Neural cell (in vitro differentiated cells): Measurements from ENCODE around the gene PDLIM1. TPM values are rescaled to one million over a fixed set of nuclear protein-coding genes. Genes with fewer than 3 reads are reported as not detected.

Source experiments
- H2AFZ ChIP-seq: fragments of 200-600, 300-800 bp; sonication (generic), shearing (Covaris generic); 2 replicates; pipeline ENCODE4 v1.6.0; 2014; ENCODE audit warnings: low read depth, mild to moderate bottlenecking, antibody characterized with exemption, low read length, moderate library complexity
- H3F3A ChIP-seq: fragments of 200-600 bp; shearing (Covaris generic); 2 replicates; pipeline ENCODE4 v1.6.1; 2016; ENCODE audit warnings: mild to moderate bottlenecking, moderate library complexity, mixed read lengths, antibody characterized with exemption, low read length; ENCODE audit not compliant: insufficient read depth, poor library complexity, severe bottlenecking
- H3K27ac ChIP-seq: fragments of 200-600, 300-800 bp; sonication (generic), shearing (Covaris generic); 2 replicates; pipeline ENCODE4 v1.5.1; 2014; ENCODE audit warnings: mild to moderate bottlenecking, low read length, moderate library complexity
- H3K27me3 ChIP-seq: fragments of 300-800, 200-600 bp; sonication (generic), shearing (Covaris generic); 2 replicates; pipeline ENCODE4 v1.6.0; 2014; ENCODE audit warnings: mild to moderate bottlenecking, low read depth, low read length, moderate library complexity; ENCODE audit not compliant: insufficient read depth
- H3K36me3 ChIP-seq: fragments of 300-800, 200-600 bp; sonication (generic), shearing (Covaris generic); 2 replicates; pipeline ENCODE4 v1.5.1; 2014; ENCODE audit warnings: mild to moderate bottlenecking, antibody characterized with exemption, low read length, moderate library complexity; ENCODE audit not compliant: insufficient read depth
- H3K4me2 ChIP-seq: fragments of 300-800, 200-600 bp; sonication (generic), shearing (Covaris generic); 2 replicates; pipeline ENCODE4 v1.6.0; 2014; ENCODE audit warnings: mild to moderate bottlenecking, low read length
- H3K4me3 ChIP-seq: fragments of 300-800, 200-600 bp; sonication (generic), shearing (Covaris generic); 2 replicates; pipeline ENCODE4 v1.5.1; 2014; ENCODE audit warnings: mild to moderate bottlenecking, low read length, moderate library complexity
- H3K79me2 ChIP-seq: fragments of 200-600 bp; shearing (Covaris generic); replicated peaks from 2 replicates; pipeline ENCODE4 v1.6.0; 2014; ENCODE audit warnings: mild to moderate bottlenecking, low read length, moderate library complexity; ENCODE audit not compliant: insufficient read depth
- H3K9ac ChIP-seq: fragments of 300-800, 200-600 bp; sonication (generic), shearing (Covaris generic); 2 replicates; pipeline ENCODE4 v1.6.1; 2016; ENCODE audit warnings: mild to moderate bottlenecking, low read length, mixed read lengths
- H3K9me2 ChIP-seq: fragments of 200-600 bp; shearing (Covaris generic); 2 replicates; pipeline ENCODE4 v1.6.1; 2016; ENCODE audit warnings: mild to moderate bottlenecking, low read length, mixed read lengths; ENCODE audit not compliant: insufficient read depth
- H3K9me3 ChIP-seq: fragments of 200-600, 300-800 bp; sonication (generic), shearing (Covaris generic); 2 replicates; pipeline ENCODE4 v1.6.1; 2016; ENCODE audit warnings: mild to moderate bottlenecking, mixed run types, low read length, moderate library complexity, mixed read lengths
- H4K20me1 ChIP-seq: fragments of 200-600 bp; shearing (Covaris generic); 2 replicates; pipeline ENCODE4 v1.6.1; 2016; ENCODE audit warnings: mild to moderate bottlenecking, mixed run types; ENCODE audit not compliant: insufficient read depth
- EP300 ChIP-seq: fragments of 450-650 bp; conservative IDR thresholded peaks from 2 replicates; pipeline ENCODE4 v1.6.1; 2014; ENCODE audit warnings: antibody characterized with exemption, mild to moderate bottlenecking, moderate library complexity; ENCODE audit not compliant: poor library complexity, severe bottlenecking
- EZH2 ChIP-seq: fragments of 200-600, 300-800 bp; shearing (Covaris generic), sonication (generic); IDR thresholded peaks from 2 replicates; pipeline ENCODE4 v1.6.1; 2014; ENCODE audit warnings: antibody characterized with exemption, low read length, borderline replicate concordance, mild to moderate bottlenecking; ENCODE audit not compliant: insufficient read depth, poor library complexity, severe bottlenecking
- MXI1 ChIP-seq: fragments of 450-650 bp; conservative IDR thresholded peaks from 2 replicates; pipeline ENCODE4 v1.6.1; 2014; ENCODE audit warnings: antibody characterized with exemption, mild to moderate bottlenecking; ENCODE audit not compliant: poor library complexity, severe bottlenecking
- POLR2AphosphoS5 ChIP-seq: IDR thresholded peaks from 2 replicates; pipeline ENCODE4 v1.6.1; 2012
- RAD21 ChIP-seq: fragments of 450-650 bp; conservative IDR thresholded peaks from 2 replicates; pipeline ENCODE4 v1.6.1; 2014; ENCODE audit warnings: antibody characterized with exemption, mild to moderate bottlenecking, moderate library complexity
- SMC3 ChIP-seq: fragments of 450-650 bp; conservative IDR thresholded peaks from 2 replicates; pipeline ENCODE4 v1.6.1; 2014; ENCODE audit warnings: antibody characterized with exemption, mild to moderate bottlenecking, moderate library complexity; ENCODE audit not compliant: poor library complexity
- TAF1 ChIP-seq: IDR thresholded peaks from 2 replicates; pipeline ENCODE4 v1.6.1; 2012; ENCODE audit warnings: low read depth
- polyA plus RNA-seq: library from polyadenylated mRNA; depleted of rRNA; stranded (reverse); fragments of >200 nt; gene quantifications from 2 replicates; pipeline ENCODE4 v1.2.3, GENCODE V29; 2014
- TF ChIP-seq, protein P1 (sequence below): IDR thresholded peaks from 2 replicates; pipeline ENCODE4 v1.6.1; 2012; ENCODE audit warnings: borderline replicate concordance
- TF ChIP-seq, protein P2 (sequence below): fragments of 450-650 bp; IDR thresholded peaks from 2 replicates; pipeline ENCODE4 v1.5.1; 2014; ENCODE audit warnings: antibody characterized with exemption, mild to moderate bottlenecking, moderate library complexity; ENCODE audit not compliant: poor library complexity, severe bottlenecking

The PDLIM1 gene
- polyA plus RNA-seq, 1 donor from 2014 or later, result 1.0 TPM

DNA sequence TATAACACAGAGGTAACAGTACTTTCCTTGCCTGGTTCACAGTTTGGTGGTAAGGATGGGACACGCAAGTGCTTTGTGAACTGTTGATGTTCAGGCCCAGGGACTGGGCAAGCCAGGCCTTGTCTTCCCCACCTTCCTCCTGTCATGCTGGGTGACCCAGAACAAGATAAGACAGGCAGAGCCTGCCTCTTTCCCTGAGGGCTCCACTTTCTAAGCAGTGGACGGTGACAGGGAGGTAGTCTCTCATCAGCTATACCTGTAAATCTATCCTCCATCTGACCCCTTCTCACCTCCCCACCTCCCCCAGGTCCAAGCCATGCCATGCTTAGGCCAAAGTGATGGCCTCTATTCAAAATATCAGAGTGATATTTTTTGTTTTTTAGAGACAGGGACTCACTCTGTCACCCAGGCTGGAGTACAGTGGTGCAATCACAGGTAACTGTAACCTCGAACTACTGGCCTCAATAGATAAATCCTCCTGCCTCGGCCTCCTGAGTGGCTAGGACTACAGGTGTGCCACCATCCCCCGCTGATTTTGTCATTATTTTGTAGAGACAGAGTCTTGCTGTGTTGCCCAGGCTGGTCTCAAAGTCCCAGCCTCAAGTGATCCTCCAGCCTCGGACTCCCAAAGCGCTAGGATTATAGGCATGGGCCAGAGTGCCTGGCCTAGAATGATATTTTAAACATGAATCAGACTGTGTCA lies 42.8 kb downstream of the PDLIM1 start:
- no peaks in the 10 kb centered on the region for H3K36me3 ChIP-seq
- H3K9ac ChIP-seq, result no peak overlapping the region
- no peaks in the 10 kb centered on the region for H3K27me3 ChIP-seq
- TF ChIP-seq, protein P1, sequence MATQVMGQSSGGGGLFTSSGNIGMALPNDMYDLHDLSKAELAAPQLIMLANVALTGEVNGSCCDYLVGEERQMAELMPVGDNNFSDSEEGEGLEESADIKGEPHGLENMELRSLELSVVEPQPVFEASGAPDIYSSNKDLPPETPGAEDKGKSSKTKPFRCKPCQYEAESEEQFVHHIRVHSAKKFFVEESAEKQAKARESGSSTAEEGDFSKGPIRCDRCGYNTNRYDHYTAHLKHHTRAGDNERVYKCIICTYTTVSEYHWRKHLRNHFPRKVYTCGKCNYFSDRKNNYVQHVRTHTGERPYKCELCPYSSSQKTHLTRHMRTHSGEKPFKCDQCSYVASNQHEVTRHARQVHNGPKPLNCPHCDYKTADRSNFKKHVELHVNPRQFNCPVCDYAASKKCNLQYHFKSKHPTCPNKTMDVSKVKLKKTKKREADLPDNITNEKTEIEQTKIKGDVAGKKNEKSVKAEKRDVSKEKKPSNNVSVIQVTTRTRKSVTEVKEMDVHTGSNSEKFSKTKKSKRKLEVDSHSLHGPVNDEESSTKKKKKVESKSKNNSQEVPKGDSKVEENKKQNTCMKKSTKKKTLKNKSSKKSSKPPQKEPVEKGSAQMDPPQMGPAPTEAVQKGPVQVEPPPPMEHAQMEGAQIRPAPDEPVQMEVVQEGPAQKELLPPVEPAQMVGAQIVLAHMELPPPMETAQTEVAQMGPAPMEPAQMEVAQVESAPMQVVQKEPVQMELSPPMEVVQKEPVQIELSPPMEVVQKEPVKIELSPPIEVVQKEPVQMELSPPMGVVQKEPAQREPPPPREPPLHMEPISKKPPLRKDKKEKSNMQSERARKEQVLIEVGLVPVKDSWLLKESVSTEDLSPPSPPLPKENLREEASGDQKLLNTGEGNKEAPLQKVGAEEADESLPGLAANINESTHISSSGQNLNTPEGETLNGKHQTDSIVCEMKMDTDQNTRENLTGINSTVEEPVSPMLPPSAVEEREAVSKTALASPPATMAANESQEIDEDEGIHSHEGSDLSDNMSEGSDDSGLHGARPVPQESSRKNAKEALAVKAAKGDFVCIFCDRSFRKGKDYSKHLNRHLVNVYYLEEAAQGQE, result no peak
- TF ChIP-seq MXI1 (no peak), POLR2AphosphoS5 (no peak), TAF1 (no peak), SMC3 (no peak), EZH2 (no peak), EP300 (no peak)
- TF ChIP-seq, protein P2, sequence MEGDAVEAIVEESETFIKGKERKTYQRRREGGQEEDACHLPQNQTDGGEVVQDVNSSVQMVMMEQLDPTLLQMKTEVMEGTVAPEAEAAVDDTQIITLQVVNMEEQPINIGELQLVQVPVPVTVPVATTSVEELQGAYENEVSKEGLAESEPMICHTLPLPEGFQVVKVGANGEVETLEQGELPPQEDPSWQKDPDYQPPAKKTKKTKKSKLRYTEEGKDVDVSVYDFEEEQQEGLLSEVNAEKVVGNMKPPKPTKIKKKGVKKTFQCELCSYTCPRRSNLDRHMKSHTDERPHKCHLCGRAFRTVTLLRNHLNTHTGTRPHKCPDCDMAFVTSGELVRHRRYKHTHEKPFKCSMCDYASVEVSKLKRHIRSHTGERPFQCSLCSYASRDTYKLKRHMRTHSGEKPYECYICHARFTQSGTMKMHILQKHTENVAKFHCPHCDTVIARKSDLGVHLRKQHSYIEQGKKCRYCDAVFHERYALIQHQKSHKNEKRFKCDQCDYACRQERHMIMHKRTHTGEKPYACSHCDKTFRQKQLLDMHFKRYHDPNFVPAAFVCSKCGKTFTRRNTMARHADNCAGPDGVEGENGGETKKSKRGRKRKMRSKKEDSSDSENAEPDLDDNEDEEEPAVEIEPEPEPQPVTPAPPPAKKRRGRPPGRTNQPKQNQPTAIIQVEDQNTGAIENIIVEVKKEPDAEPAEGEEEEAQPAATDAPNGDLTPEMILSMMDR, result no peak
- no peaks in the 10 kb centered on the region for H3K9me3 ChIP-seq
- H3K4me3 ChIP-seq, result no peak overlapping the region
- H3F3A ChIP-seq, result no peaks in the 10 kb centered on the region
- no peaks in the 10 kb centered on the region for H4K20me1 ChIP-seq
- H3K9me2 ChIP-seq, result no peaks in the 10 kb centered on the region
- no peaks in the 10 kb centered on the region for H3K79me2 ChIP-seq
- no peak overlapping the region for H3K27ac ChIP-seq
- H3K4me2 ChIP-seq, result no peak overlapping the region
- H2AFZ ChIP-seq, result no peak overlapping the region

DNA sequence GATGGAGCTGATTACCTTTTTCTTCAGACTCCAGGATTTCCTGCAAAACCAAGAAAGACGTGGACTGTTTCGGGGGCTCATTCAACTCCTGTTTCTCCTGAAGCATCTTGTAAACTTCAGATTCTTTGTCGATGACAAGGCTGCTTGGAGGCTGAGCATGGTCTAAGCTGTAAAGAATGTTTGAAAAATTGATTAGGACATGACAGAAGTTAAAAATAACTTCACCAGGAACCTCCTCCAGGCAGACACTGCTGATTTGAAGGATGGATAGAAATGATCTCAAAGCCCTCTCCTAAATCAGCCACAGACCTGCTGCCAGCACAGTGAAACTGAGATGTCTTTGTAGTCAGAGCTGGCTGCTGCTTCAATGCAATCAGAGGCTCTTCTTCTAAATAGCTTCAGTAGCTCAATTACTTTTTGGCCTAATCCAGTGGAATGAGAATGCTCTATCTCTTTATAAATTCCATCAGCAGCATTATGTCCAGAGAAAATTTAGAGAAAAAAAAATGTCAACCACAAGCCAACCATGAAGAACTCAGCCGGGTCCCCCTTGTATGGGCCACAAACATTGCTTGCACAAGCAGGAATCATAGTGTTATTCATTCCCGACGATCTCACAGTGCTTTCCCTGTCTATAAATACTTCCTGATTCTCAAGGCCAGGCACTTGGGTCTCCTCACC lies 43.5 kb downstream of the PDLIM1 start:
- Histone ChIP-seq H2AFZ (no peak overlapping the region), H3K9ac (no peak overlapping the region), H3K27ac (no peak overlapping the region), H3K9me2 (no peaks in the 10 kb centered on the region), H3K79me2 (no peaks in the 10 kb centered on the region), H3F3A (no peaks in the 10 kb centered on the region), H3K9me3 (no peaks in the 10 kb centered on the region), H3K4me3 (no peak overlapping the region), H3K27me3 (no peaks in the 10 kb centered on the region), H4K20me1 (no peaks in the 10 kb centered on the region), H3K36me3 (no peaks in the 10 kb centered on the region), H3K4me2 (no peak overlapping the region)
- TF ChIP-seq TAF1, result no peak
- TF ChIP-seq, protein P1, result no peak
- TF ChIP-seq EZH2, result no peak
- TF ChIP-seq RAD21, result no peak
- TF ChIP-seq EP300, result no peak
- TF ChIP-seq MXI1, result no peak
- TF ChIP-seq, protein P2, result no peak
- no peak for TF ChIP-seq POLR2AphosphoS5
- no peak for TF ChIP-seq SMC3
